AG09319 (cell line): ENCODE data around the gene MAML3.

Experiments
- DNase-seq: peaks from one replicate; pipeline ENCODE4 v3.0.0-alpha.2; 2010; ENCODE audit warnings: low read depth; ENCODE audit errors: extremely low read depth
- TF ChIP-seq, protein P1 (sequence below): IDR thresholded peaks from 2 replicates; pipeline ENCODE4 v1.5.1; 2011; ENCODE audit warnings: low read depth, mild to moderate bottlenecking, inconsistent platforms, low read length, moderate library complexity

Gene MAML3

DNA sequence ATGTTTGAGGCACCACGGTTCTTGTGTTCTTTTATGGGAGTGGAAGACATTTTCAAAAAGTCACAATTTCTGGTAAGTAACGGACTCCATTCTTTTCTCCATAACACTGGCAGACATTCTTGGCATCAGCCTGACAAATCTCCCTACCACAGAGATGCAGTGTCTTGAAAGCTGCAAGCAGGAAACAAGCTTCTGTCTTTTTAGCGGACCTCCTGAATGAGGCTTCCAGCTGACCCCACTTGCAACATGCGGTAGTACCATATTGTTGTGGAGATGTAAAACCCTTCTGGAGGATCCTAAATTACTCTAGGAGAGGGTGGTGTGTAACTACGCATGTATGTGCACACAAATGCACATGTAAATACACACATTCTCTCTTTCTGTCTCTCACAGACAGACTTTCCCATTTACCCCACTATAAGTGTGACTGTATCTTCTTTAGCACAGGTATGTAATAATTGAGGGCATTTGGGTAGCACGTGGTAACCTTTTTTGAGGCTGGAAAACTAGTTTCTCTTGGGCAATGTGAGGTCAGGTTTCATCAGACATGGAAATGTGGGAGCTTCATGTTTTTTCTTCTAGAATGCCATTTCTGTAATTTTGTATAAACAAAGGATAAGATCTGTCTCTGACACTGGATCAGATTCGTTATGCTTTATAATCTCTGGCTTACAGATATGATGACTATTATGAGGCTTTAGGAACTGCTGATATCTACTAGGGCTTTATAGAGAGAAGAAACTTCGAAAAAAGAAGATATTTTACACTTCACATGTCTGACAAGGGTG is 358.3 kb downstream of the MAML3 start:
- DNase-seq: peak; percentile 28
- TF ChIP-seq, protein P1, sequence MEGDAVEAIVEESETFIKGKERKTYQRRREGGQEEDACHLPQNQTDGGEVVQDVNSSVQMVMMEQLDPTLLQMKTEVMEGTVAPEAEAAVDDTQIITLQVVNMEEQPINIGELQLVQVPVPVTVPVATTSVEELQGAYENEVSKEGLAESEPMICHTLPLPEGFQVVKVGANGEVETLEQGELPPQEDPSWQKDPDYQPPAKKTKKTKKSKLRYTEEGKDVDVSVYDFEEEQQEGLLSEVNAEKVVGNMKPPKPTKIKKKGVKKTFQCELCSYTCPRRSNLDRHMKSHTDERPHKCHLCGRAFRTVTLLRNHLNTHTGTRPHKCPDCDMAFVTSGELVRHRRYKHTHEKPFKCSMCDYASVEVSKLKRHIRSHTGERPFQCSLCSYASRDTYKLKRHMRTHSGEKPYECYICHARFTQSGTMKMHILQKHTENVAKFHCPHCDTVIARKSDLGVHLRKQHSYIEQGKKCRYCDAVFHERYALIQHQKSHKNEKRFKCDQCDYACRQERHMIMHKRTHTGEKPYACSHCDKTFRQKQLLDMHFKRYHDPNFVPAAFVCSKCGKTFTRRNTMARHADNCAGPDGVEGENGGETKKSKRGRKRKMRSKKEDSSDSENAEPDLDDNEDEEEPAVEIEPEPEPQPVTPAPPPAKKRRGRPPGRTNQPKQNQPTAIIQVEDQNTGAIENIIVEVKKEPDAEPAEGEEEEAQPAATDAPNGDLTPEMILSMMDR: no peak

DNA sequence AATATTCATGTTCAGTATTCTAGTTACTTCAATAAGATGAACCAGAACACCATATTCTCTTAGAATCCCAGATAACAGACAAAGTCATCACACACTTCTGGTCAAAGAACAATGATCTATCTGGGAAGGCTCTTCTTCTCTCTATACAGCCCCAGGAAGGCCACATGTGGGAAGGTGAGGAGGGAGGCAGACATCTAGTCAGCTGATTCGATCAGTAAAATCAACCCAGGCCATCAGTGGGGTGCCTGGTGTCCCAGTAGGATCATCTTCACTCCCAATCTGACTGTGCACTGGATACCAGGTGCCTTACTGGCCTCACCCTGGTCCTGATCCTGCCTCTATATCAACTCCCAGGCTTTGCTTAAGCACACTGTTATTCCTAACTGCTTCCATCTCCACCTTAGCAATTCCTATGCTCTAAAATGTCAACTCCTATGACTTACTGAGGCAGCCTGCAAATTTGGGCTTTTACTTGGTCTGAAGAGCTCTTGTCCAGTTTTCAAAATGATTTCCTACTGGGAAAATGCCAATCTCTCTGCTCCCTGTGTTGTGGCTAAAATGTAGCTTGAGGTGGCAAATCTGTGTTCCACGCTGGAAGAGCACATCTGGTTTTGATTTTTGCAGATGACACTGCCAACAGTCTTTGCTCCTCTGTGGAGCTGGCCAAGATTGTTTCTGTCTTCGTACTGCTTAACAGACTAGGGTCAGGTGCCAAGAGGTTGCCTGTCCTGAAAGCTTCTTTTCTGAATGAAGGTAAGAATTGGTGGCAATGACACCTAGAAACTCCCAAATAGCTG is 359.6 kb downstream of the MAML3 start:
- TF ChIP-seq, protein P1: no peak
- DNase-seq: peak; percentile 52

DNA sequence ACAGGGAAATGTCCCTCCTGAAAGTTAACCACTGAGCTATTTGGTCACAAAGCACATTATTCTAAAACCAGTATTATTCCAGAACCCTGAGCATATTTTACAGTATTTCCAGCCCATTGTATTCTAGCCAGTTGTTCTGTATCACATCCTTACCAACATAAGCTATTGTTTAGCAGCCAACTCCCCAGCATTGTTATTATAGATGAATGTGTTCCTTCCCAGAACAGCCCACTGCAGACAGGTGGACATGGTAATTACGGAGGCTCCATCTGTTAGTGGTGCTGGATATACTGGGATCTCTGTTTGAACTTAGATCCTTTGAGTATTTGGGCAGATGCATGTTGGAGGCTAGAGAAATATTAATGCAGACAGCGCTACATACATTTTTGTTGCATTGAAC is 362.3 kb downstream of the MAML3 start:
- DNase-seq: no peak
- TF ChIP-seq, protein P1: no peak

DNA sequence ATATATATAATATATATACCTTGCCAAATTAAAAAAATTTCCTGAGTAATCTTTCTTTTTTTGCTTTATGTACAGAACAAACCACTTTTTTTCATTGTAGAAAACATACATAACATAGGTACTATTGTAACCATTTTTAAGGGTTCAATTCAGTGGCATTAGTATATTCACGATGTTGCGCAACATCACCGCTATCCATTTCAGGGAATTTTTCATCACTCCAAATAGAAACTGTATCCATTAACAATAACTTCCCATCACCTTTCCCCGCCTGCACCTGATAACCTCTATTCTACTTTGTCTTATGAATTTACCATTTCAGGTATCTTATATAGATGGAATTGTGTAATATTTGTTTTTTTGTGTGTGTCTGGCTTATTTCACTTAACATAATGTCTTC is 363.7 kb downstream of the MAML3 start:
- DNase-seq: no peak
- TF ChIP-seq, protein P1: no peak

DNA sequence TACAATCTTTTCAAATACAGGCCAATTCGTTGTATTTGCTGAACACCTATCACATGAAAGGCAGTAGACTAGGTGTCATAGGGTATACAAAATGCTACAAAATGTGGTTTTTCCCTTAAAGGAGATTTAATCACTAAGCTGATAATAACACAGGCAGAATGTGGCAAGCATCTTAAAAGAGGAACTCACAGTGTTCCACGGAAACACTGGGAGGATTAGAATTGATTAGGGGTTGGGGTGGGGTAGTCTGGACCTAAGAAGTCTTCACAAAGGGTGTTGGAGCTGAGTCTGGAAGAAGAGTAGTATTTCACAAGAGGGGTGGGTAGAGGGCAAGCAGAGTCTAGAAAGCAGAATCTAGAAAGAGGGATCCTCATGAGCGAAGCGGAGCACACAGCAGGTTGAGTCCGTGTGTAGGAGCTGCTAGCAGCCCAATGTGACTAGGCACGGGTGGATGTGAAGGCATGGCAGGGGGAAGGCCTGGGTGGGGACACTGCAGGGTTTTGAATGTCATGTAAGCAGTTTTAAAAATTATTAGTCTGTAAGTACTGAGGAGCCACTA is 364.8 kb downstream of the MAML3 start:
- TF ChIP-seq, protein P1: no peak
- no peak for DNase-seq

DNA sequence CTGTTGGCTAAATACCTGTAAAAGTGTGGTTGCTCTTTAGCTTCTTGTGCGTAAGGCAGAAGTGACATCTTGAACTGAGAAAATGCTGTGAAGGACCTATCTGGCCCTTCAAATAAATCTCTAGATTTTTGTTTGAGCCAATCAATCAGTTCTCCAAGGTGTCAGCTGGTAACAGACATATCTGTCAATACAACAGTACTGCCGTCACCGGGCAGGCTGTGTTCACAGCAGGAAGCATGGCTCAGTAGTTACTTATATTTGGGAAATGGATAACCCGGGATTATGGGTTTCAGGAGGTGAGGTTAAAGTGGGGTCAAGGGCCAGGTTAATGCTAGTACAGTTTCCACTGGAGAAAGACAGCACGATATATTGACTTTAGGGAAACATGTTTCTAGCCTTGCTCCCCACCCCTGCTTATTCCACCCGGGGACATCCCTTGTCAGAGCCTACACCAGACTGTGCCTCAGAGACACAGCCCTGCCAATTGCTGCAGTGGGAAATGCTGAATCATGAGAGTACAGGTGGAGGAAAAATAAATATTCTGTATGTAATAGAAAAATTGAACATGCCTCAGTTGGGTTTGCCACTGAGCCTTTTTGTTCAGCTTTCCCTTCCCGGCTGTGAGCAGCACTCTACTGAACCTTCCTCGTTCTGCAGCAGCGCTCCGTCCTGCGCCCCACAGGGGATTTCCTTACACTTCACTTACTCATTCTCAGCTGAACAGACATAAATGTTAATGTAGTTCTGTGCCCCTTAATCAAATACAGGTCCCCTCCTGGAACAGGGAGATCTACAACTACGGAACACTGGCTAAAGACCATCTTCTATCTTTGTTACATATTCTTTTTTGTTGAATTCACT is 367.3 kb downstream of the MAML3 start:
- TF ChIP-seq, protein P1: no peak
- DNase-seq: no peak
